Natural killer cell (primary cell): ENCODE data around the gene DDX25. TPM values are rescaled to one million over a fixed set of nuclear protein-coding genes. Genes with fewer than 3 reads are reported as not detected.

Source experiments
- ATAC-seq, 3 donors: fragments of 150-1000 bp in 2 of 3; fragments of 200-7000 bp in 1 of 3; cut with Tn5 transposase; 1 replicate in 1 of 3; 2 replicates in 2 of 3; pipeline ENCODE4 v1.10.0; 2021; ENCODE audit warnings: mild to moderate bottlenecking in 2 of 3, moderate library complexity in 2 of 3
- DNase-seq, 2 donors: peaks; one replicate each; pipeline versions ENCODE4 v3.0.0 to v3.0.0-alpha.2; 2013 to 2021; ENCODE audit warnings: mixed read lengths in 1 of 2
- H3K27ac ChIP-seq: one replicate; pipeline ENCODE4 v1.5.1; 2013; ENCODE audit warnings: mild to moderate bottlenecking, low read length
- H3K27me3 ChIP-seq: one replicate; pipeline ENCODE4 v1.6.1; 2013; ENCODE audit warnings: low read length; ENCODE audit not compliant: control insufficient read depth, insufficient read depth
- H3K36me3 ChIP-seq: one replicate; pipeline ENCODE4 v1.6.1; 2013; ENCODE audit warnings: low read length; ENCODE audit not compliant: control insufficient read depth, insufficient read depth
- H3K4me1 ChIP-seq: one replicate; pipeline ENCODE4 v1.6.1; 2013; ENCODE audit warnings: low read length; ENCODE audit not compliant: control insufficient read depth, insufficient read depth
- H3K4me3 ChIP-seq: one replicate; pipeline ENCODE4 v1.5.1; 2013; ENCODE audit warnings: low read length
- H3K9me3 ChIP-seq: one replicate; pipeline ENCODE4 v1.6.1; 2013; ENCODE audit warnings: low read length; ENCODE audit not compliant: control insufficient read depth, insufficient read depth
- H3K27ac Mint-ChIP-seq, 2 donors: one replicate each; pipeline ENCODE4 v1.8.0; 2022; ENCODE audit warnings: mild to moderate bottlenecking in 2 of 2, mixed read lengths in 2 of 2, moderate library complexity in 1 of 2
- H3K27me3 Mint-ChIP-seq, 2 donors: one replicate each; pipeline ENCODE4 v1.8.0; 2022; ENCODE audit warnings: low read depth in 2 of 2, mixed read lengths in 2 of 2
- H3K36me3 Mint-ChIP-seq: one replicate; pipeline ENCODE4 v1.8.0; 2022; ENCODE audit warnings: mixed read lengths
- H3K4me1 Mint-ChIP-seq, 2 donors: one replicate each; pipeline ENCODE4 v1.8.0; 2022; ENCODE audit warnings: mixed read lengths in 2 of 2
- H3K4me3 Mint-ChIP-seq: one replicate; pipeline ENCODE4 v1.8.0; 2022; ENCODE audit warnings: mild to moderate bottlenecking, moderate library complexity, mixed read lengths
- H3K9me3 Mint-ChIP-seq, 2 donors: one replicate each; pipeline ENCODE4 v1.8.0; 2022; ENCODE audit warnings: mixed read lengths in 2 of 2
- CTCF ChIP-seq: fragments of 200-600 bp; IDR thresholded peaks from one replicate; pipeline ENCODE4 v1.8.0; 2022; ENCODE audit warnings: antibody characterized with exemption
- WGBS: methylation state at CpG from one replicate; pipeline ENCODE4 v1.1.7; 2013; ENCODE audit warnings: missing lambda C conversion rate; ENCODE audit not compliant: insufficient coverage; 5-methylcytosine and 5-hydroxymethylcytosine counted together
- intact Hi-C: fragments of 100-400 bp; cut with micrococcal nuclease; formaldehyde crosslinking; loops from one replicate; pipeline ENCODE4 v1.14.2; 2022
- total RNA-seq, 4 donors: library from RNA; stranded (reverse); fragments of 120-200 nt in 1 of 4; gene quantifications; one replicate each; pipeline versions ENCODE4 v1.2.3 to v1.2.4, GENCODE V29; 2013 to 2022

DDX25 gene
- total RNA-seq, 3 donors from 2014 or later (not counting 1 experiment from before 2014, with no cell fraction given), result not detected

- H3K9me3 Mint-ChIP-seq, result no peaks in the 10 kb centered on the region
- H3K36me3 ChIP-seq, result no peaks in the 10 kb centered on the region
- no peaks in the 10 kb centered on the region for H3K4me1 ChIP-seq
- no peak overlapping the region for H3K4me3 ChIP-seq
- no peak for DNase-seq
- TF ChIP-seq CTCF, result no peak
- H3K27me3 Mint-ChIP-seq, result peaks cover 2 to 30% of the 10 kb centered on the region in 2 donors
- intact Hi-C loops, result no loop called here
- no peak overlapping the region for H3K4me3 Mint-ChIP-seq
- H3K36me3 Mint-ChIP-seq, result no peaks in the 10 kb centered on the region
- no peaks in the 10 kb centered on the region for H3K27me3 ChIP-seq
- H3K9me3 ChIP-seq, result no peaks in the 10 kb centered on the region
- no peak for ATAC-seq
- H3K27ac ChIP-seq, result no peak overlapping the region
- H3K27ac Mint-ChIP-seq, result no peak overlapping the region
- peaks cover 0 to 5% of the 10 kb centered on the region in 2 donors for H3K4me1 Mint-ChIP-seq
- WGBS, result 100% methylated on average over 1 of the region's 3 CpGs
Observed at GRCh38 chr11:125977333-125977732, 73.0 kb downstream of the DDX25 start.

- H3K36me3 Mint-ChIP-seq, result no peaks in the 10 kb centered on the region
- ATAC-seq, result no peak
- peaks cover 0 to 5% of the 10 kb centered on the region in 2 donors for H3K4me1 Mint-ChIP-seq
- no peak for TF ChIP-seq CTCF
- H3K9me3 Mint-ChIP-seq, result no peaks in the 10 kb centered on the region
- no peak for DNase-seq
- no peaks in the 10 kb centered on the region for H3K27me3 ChIP-seq
- no peaks in the 10 kb centered on the region for H3K36me3 ChIP-seq
- WGBS, result 83% methylated on average over 1 of the region's 6 CpGs
- intact Hi-C loops, result no loop called here
- peaks cover 0 to 37% of the 10 kb centered on the region in 2 donors for H3K27me3 Mint-ChIP-seq
- H3K27ac ChIP-seq, result no peak overlapping the region
- H3K27ac Mint-ChIP-seq, result no peak overlapping the region
- H3K4me1 ChIP-seq, result no peaks in the 10 kb centered on the region
- H3K4me3 Mint-ChIP-seq, result no peak overlapping the region
- H3K9me3 ChIP-seq, result no peaks in the 10 kb centered on the region
- H3K4me3 ChIP-seq, result no peak overlapping the region
Observed at GRCh38 chr11:125978181-125978716, 73.9 kb downstream of the DDX25 start.

Other genes with a start within 250 kb of the DDX25 start
- gene ACRV1, start 223.7 kb upstream of the DDX25 start, total RNA-seq, result not detected
- not detected for gene PATE1, start 158.2 kb upstream of the DDX25 start, total RNA-seq
- not detected for gene PATE2, start 125.7 kb upstream of the DDX25 start, total RNA-seq
- gene PATE3, start 116.4 kb upstream of the DDX25 start, total RNA-seq, result not detected
- gene PATE4, start 71.2 kb upstream of the DDX25 start, total RNA-seq, result not detected
- 1 to 10 TPM; 4.4 to 6.8 (median 5.6) TPM for gene HYLS1, start 16.8 kb upstream of the DDX25 start, total RNA-seq
- 1 to 10 TPM; 3.6 to 6.7 (median 3.6) TPM for gene PUS3, start 1.3 kb upstream of the DDX25 start, total RNA-seq
- not detected for gene VSIG10L2, start 41.5 kb downstream of the DDX25 start, total RNA-seq
- under 1 TPM in 2 of 3 donors, not detected in 1; 0.25 to 0.38 TPM for gene CDON, start 158.4 kb downstream of the DDX25 start, total RNA-seq